SIG-M5 (cell line): ENCODE results near the gene CXCL8.
"Not testable (repeated sequence)": the region's sequence is repeated elsewhere in the genome, so short reads cannot be mapped to it uniquely, and the experiment has no call there.

Source experiments
- DNase-seq: peaks from one replicate; lab custom pipeline; 2025; lab: John Stamatoyannopoulos, UW

CXCL8 gene

GRCh38 chr4:73743795-73744194, 3.4 kb downstream of the CXCL8 start:
- no peak for DNase-seq

- no peak for DNase-seq
These were observed 3.8 kb downstream of the CXCL8 start for GRCh38 chr4:73744203-73744602.

- DNase-seq: no peak
These were observed 10.4 kb downstream of the CXCL8 start for GRCh38 chr4:73750730-73751129.

- DNase-seq: no peak
These were observed 10.8 kb downstream of the CXCL8 start for GRCh38 chr4:73751166-73751565.

- no peak for DNase-seq
These were observed 11.5 kb downstream of the CXCL8 start for GRCh38 chr4:73751830-73752229.

GRCh38 chr4:73752424-73752823, 12.1 kb downstream of the CXCL8 start:
- DNase-seq: no peak

- no peak for DNase-seq
These were observed 12.8 kb downstream of the CXCL8 start for GRCh38 chr4:73753215-73753614.

GRCh38 chr4:73754934-73755333, 14.6 kb downstream of the CXCL8 start:
- DNase-seq: no peak

GRCh38 chr4:73759357-73759756, 19.0 kb downstream of the CXCL8 start:
- DNase-seq: no peak

- DNase-seq: no peak
These were observed 21.5 kb downstream of the CXCL8 start for GRCh38 chr4:73761856-73762255.

- no peak for DNase-seq
These were observed 22.0 kb downstream of the CXCL8 start for GRCh38 chr4:73762409-73762808.

GRCh38 chr4:73763877-73764276, 23.5 kb downstream of the CXCL8 start:
- no peak for DNase-seq

GRCh38 chr4:73764513-73764912, 24.1 kb downstream of the CXCL8 start:
- DNase-seq: no peak

GRCh38 chr4:73765296-73765695, 24.9 kb downstream of the CXCL8 start:
- no peak for DNase-seq

GRCh38 chr4:73770917-73771316, 30.5 kb downstream of the CXCL8 start:
- DNase-seq: no peak

GRCh38 chr4:73772363-73772762, 32.0 kb downstream of the CXCL8 start:
- no peak for DNase-seq

GRCh38 chr4:73774406-73774805, 34.0 kb downstream of the CXCL8 start:
- DNase-seq: not testable (repeated sequence)

- no peak for DNase-seq
These were observed 36.0 kb downstream of the CXCL8 start for GRCh38 chr4:73776321-73776729.

GRCh38 chr4:73777612-73778011, 37.2 kb downstream of the CXCL8 start:
- DNase-seq: no peak

- DNase-seq: no peak
These were observed 39.9 kb downstream of the CXCL8 start for GRCh38 chr4:73780243-73780642.

GRCh38 chr4:73780834-73781233, 40.5 kb downstream of the CXCL8 start:
- DNase-seq: no peak

- no peak for DNase-seq
These were observed 48.0 kb downstream of the CXCL8 start for GRCh38 chr4:73788411-73788810.
